Measurements from ENCODE around the gene PRKN.

DNA sequence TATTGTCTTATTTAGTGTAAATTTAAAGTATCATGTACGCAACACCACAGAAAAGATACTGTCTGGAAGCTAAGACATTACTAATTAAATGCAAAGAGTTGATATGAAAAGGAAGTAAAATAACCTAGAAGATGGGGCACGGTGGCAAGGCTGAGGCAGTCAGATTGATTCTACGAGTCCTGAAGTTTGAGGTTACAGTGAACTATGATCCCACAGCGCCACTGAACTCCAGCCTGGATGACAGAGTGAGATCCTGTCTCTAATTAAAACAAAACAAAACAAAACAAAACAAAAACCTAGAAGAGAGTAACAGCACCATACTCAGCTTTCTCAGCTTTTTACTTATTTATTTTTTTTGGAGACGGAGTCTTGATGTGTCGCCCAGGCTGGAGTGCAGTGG, 199.0 kb downstream of the PRKN start:
- TF ChIP-seq EZH2phosphoT487 (IDR thresholded peaks at IDR 0.05) (no peak), EZH2 (IDR thresholded peaks at IDR 0.05) (no peak)

All from neural progenitor cell (in vitro differentiated cells).